RWPE1 (cell line): Measurements from ENCODE around the gene ARVCF.

Experiments
- CTCF ChIA-PET: fragments of 350-600 bp; sonication (Branson Sonifier 250); formaldehyde crosslinking; extraction: SDS; loops from one replicate; lab custom pipeline; 2021; lab: Yijun Ruan, JAX
- POLR2A ChIA-PET: fragments of 400-600 bp; formaldehyde crosslinking; extraction: SDS; loops from one replicate; lab custom pipeline; 2020; ENCODE audit warnings: antibody characterized with exemption; ENCODE audit not compliant: low non-redundant PET; lab: Yijun Ruan, JAX
- DNase-seq: peaks from one replicate; pipeline ENCODE4 v3.0.0; 2012; ENCODE audit warnings: low spot score
- H3K27ac ChIP-seq: fragments of 450-650 bp; 2 replicates; pipeline ENCODE4 v1.5.1; 2017
- TF ChIP-seq, protein P1 (sequence below): fragments of 450-650 bp; conservative IDR thresholded peaks from 2 replicates; pipeline ENCODE4 v1.5.1; 2017; ENCODE audit warnings: low read depth, mild to moderate bottlenecking

Gene ARVCF

DNA sequence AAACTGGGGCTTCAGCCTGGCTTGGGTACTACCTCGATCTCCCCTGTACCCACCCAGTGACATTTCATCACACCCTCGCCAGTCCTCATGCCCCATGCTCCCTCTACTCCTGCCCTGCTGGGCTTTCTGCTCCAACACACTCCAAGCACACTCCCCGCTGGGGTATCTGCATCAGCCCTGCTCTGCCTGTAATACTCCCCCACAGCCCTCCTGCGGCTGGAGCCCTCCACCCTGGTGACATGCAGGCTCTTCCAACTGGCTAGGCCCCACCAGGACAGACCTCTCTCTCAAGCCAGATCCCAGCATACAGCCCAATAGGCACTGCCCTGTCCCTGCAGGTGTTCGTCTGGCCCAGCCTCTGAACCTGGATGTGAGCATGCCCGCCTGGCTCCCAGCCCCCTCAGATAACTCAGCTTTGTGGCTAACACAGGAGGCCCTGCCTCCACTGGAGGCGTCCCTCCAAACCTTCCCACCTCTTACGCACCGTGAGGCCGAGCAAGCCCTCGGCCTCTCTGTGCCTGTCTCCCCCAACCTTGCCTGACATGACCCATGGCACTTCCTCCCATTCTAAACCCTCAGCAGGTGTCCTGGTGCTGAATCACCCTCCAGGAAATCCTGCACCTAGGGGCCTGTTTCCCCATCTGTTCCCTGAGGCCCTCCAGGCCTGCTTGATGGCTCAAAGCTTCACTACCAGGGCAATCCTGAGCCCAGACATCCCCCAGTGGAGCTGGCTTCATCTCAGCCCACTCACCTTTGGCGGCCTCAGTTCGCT lies 41.5 kb downstream of the ARVCF start:
- ChIA-PET POLR2A (no interaction called here), CTCF (interaction anchor here (0.6 kb wide), 1 partner anchor 366 kb away, joined by 3 read pairs; no protein-coding TSS in a partner anchor)
- DNase-seq, result peak; percentile 51
- TF ChIP-seq, protein P1, sequence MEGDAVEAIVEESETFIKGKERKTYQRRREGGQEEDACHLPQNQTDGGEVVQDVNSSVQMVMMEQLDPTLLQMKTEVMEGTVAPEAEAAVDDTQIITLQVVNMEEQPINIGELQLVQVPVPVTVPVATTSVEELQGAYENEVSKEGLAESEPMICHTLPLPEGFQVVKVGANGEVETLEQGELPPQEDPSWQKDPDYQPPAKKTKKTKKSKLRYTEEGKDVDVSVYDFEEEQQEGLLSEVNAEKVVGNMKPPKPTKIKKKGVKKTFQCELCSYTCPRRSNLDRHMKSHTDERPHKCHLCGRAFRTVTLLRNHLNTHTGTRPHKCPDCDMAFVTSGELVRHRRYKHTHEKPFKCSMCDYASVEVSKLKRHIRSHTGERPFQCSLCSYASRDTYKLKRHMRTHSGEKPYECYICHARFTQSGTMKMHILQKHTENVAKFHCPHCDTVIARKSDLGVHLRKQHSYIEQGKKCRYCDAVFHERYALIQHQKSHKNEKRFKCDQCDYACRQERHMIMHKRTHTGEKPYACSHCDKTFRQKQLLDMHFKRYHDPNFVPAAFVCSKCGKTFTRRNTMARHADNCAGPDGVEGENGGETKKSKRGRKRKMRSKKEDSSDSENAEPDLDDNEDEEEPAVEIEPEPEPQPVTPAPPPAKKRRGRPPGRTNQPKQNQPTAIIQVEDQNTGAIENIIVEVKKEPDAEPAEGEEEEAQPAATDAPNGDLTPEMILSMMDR, result no peak
- peak overlapping the region; percentile 42 for H3K27ac ChIP-seq

DNA sequence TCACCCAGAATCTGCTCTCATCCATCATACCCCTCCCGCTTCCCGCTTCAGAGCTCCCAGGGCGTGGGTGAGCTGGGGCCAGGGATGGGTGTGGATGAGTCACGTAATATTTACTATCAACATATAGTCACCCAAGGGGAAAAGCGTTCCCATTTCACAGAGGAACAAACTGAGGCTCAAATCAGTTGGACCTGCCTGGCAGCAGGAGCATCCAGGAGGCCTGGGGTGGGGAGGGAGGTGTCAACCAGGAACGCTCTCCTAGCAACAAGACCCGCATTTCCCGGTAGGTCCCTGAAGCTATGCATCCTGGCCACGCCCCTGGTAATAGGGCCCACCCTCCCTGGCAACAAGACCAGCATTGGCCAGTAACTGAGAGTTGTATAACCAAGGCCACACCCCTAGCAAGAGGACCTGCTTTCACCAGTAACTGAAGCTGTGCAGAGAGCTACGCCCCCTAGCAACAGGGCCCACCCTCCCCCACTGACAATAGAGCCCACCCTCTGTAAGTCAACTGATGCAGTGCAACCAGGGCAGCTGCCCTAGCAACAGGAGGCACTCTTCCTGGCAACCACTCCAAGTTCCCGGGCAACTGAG lies 42.3 kb downstream of the ARVCF start:
- DNase-seq, result no peak
- ChIA-PET POLR2A (no interaction called here), CTCF (no interaction called here)
- TF ChIP-seq, protein P1, result no peak
- H3K27ac ChIP-seq, result no peak overlapping the region

DNA sequence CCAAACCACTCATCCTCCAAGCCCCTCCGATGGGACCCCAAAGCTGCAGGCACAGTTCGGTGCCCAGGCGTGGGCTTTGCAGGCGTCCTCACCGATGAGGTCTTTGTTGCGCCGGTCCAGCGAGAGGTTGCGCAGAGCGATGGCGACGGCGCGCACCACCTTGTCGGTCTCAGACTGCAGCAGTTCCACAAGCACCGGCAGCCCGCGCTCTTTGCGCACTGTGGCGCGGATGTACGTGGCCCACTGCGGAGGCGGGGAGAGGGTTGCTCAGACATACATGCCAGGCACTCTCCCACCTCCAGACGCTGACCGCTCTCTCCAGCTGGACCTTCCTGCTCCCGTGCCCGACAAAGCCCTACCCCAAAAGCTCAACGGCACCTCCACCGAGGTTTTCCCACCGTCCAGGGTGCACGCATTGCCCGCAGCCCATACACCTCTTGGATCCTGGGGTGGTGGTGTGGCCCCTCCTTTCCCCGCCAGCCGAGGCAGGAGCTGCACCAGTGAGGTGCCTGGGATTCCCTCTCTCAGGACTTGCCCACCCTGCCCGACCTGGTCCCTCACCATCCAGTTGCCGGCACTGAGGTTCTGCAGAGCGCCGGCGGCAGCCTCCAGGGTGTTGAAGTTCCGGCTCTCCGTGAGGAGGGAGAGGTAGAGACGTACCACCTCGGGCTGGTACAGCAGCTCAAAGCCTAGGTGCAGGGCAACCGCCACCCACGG lies 42.9 kb downstream of the ARVCF start:
- no peak overlapping the region for H3K27ac ChIP-seq
- no peak for DNase-seq
- POLR2A ChIA-PET, result no interaction called here
- CTCF ChIA-PET, result no interaction called here
- TF ChIP-seq, protein P1, result no peak

DNA sequence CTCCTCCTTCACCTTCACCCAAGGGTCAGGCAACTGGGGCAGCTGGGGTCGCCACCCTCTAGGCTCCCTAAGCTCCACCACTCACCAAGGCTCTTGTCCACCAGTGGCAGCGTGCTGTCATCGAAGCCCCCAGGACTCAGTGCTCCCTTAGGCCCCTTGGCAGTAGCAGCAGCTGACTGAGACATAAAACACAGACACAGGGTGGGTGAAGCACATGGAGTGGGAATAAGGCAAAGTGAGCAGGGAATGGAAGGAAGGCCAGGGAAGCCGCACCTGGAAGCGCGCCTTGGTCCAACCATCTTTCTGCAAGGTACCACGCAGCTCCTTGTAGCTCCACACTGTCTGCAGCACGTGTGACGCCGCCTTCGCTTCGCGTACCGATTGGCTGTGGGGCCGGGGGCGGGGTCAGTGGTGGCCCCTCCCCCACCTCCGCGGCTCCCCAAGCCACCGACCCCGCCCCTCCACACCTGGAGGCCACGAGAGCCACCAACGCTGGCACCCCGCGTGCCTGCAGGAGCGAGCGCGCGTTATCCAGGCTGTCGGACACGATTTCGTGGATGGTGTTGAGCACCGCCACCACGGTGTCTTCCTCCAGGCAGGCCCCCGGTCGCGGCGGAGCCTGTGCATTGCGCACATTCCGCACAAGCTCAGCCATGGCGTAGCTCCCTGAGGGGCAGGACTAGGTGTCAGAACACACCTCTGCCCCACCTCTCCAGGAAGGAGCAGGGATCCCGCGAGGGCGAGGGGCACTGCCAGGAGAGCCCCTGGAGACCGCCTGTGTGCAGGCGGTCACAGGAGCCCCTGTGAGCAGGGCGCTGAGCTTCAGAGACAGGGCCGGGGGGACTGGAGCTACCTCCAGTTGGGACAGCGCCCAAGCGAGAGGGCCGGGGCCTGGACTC lies 43.7 kb downstream of the ARVCF start:
- TF ChIP-seq, protein P1, result no peak
- ChIA-PET CTCF (interaction anchor here (0.7 kb wide), 1 partner anchor 11 kb away, joined by 3 read pairs; no protein-coding TSS in a partner anchor), POLR2A (no interaction called here)
- no peak for DNase-seq
- H3K27ac ChIP-seq, result peak overlapping the region; percentile 9; the same call in 1 of the 2 replicates

DNA sequence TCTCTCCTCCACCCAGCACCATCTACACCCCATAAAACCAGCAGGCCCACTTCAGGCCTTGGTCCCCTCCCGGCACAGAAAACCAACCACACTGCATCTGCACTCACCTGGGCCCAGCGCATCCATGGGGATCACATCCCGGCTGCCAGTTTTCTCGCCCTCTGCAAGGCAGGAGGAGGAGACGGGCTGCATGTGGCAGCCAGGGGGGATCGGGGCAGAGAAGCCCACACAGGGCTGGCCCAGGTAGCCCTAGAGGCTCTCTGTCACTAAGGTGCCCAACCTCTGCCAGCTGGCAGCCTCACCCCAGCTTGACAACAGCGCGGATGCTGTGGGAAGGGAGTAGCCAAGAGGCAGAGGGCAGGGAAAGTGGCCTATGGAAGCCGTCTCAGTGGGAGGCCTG lies 44.4 kb downstream of the ARVCF start:
- ChIA-PET POLR2A (no interaction called here), CTCF (interaction anchor here (0.7 kb wide), 1 partner anchor 12 kb away, joined by 3 read pairs; no protein-coding TSS in a partner anchor)
- DNase-seq, result no peak
- TF ChIP-seq, protein P1, result no peak
- H3K27ac ChIP-seq, result peak overlapping the region; percentile 9
